ENCODE results near the gene AHDC1.

AHDC1 gene

GRCh38 chr1:27615346-27616192 lies 11.6 kb upstream of the AHDC1 start:
- no peak for DNase-seq (ENCODE audit: low read depth)

- no peak for DNase-seq (ENCODE audit: low read depth)
Observed at GRCh38 chr1:27614625-27615344, 10.8 kb upstream of the AHDC1 start.

GRCh38 chr1:27614043-27614624 lies 10.2 kb upstream of the AHDC1 start:
- DNase-seq (ENCODE audit: low read depth): no peak

- DNase-seq (ENCODE audit: low read depth): no peak
Observed at GRCh38 chr1:27612718-27613117, 8.8 kb upstream of the AHDC1 start.

- DNase-seq (ENCODE audit: low read depth): no peak
Observed at GRCh38 chr1:27611450-27611849, 7.5 kb upstream of the AHDC1 start.

- DNase-seq (ENCODE audit: low read depth): no peak
Observed at GRCh38 chr1:27609618-27610240, 5.8 kb upstream of the AHDC1 start.

GRCh38 chr1:27609210-27609555 lies 5.2 kb upstream of the AHDC1 start:
- no peak for DNase-seq (ENCODE audit: low read depth)

- DNase-seq (ENCODE audit: low read depth): no peak
Observed at GRCh38 chr1:27607239-27607804, 3.4 kb upstream of the AHDC1 start.

- no peak for DNase-seq (ENCODE audit: low read depth)
Observed at GRCh38 chr1:27606708-27607238, 2.8 kb upstream of the AHDC1 start.

GRCh38 chr1:27605796-27606707 lies 2.1 kb upstream of the AHDC1 start:
- peak; percentile 55 for DNase-seq (ENCODE audit: low read depth)

GRCh38 chr1:27605300-27605766 lies 1.4 kb upstream of the AHDC1 start:
- no peak for DNase-seq (ENCODE audit: low read depth)

- DNase-seq (ENCODE audit: low read depth): no peak
Observed at GRCh38 chr1:27604579-27605299, 795 bp upstream of the AHDC1 start.

GRCh38 chr1:27603309-27603680 lies 649 bp downstream of the AHDC1 start:
- no peak for DNase-seq (ENCODE audit: low read depth)

GRCh38 chr1:27602462-27603308 lies 1.3 kb downstream of the AHDC1 start:
- DNase-seq (ENCODE audit: low read depth): no peak

GRCh38 chr1:27601771-27602461 lies 2.0 kb downstream of the AHDC1 start:
- DNase-seq (ENCODE audit: low read depth): no peak

GRCh38 chr1:27601321-27601770 lies 2.6 kb downstream of the AHDC1 start:
- no peak for DNase-seq (ENCODE audit: low read depth)

GRCh38 chr1:27600498-27601175 lies 3.3 kb downstream of the AHDC1 start:
- no peak for DNase-seq (ENCODE audit: low read depth)
